ENCODE data around the gene ZDHHC16. TPM values are rescaled to one million over a fixed set of nuclear protein-coding genes. Genes with fewer than 3 reads are reported as not detected.

The ZDHHC16 gene
- total RNA-seq, 1 donor, result 5.5 TPM

DNA sequence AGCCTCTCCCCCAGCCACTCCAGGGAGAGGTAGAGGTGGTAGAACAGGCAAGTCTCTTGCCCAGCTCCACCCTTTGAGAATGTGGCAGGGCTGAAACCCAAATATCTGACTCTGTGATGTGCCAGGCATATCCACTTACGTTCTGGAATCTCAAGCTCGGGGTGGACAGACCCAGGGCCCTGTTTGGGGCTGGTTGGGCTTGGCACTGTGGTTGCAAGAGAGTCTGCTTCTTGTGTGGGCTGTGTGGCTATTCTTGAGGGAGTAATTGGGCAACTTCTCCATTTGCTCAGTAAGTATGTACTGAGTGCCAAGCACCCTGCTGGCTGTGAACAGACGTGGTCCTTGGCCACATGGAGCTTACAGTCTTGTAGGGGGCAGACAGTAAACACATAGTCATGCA, 57.4 kb downstream of the ZDHHC16 start:
- Histone ChIP-seq H3K9me3 (ENCODE audit: low read depth, low read length) (no peaks in the 10 kb centered on the region), H3K4me1 (ENCODE audit: insufficient read depth, low read length) (peaks cover 42% of the 10 kb centered on the region), H3K4me3 (ENCODE audit: low read length) (no peak overlapping the region), H3K27me3 (ENCODE audit: insufficient read depth, low read length) (peaks cover 7% of the 10 kb centered on the region)

DNA sequence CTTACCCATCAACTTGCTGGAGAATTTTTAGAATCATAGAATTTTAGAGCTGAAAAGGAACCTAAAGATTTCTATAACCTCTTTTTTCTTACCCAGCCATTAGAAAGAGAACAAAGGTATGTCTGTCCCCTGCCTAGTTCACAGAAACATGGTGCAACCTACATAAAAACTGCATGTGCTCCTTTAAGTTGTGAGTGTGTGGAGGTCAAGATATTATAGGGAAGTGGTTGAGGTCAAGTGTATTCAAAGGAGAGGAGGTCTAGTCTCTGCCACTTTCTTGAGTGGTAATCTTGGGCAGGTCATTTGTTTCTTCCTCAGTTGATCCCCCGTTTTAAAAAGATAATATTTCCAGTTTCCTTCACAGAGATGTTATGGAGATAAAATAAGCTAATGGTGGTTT, 59.2 kb downstream of the ZDHHC16 start:
- Histone ChIP-seq H3K4me1 (ENCODE audit: insufficient read depth, low read length) (peaks cover 30% of the 10 kb centered on the region), H3K27me3 (ENCODE audit: insufficient read depth, low read length) (peaks cover under 1% of the 10 kb centered on the region), H3K9me3 (ENCODE audit: low read depth, low read length) (no peaks in the 10 kb centered on the region), H3K4me3 (ENCODE audit: low read length) (no peak overlapping the region)

DNA sequence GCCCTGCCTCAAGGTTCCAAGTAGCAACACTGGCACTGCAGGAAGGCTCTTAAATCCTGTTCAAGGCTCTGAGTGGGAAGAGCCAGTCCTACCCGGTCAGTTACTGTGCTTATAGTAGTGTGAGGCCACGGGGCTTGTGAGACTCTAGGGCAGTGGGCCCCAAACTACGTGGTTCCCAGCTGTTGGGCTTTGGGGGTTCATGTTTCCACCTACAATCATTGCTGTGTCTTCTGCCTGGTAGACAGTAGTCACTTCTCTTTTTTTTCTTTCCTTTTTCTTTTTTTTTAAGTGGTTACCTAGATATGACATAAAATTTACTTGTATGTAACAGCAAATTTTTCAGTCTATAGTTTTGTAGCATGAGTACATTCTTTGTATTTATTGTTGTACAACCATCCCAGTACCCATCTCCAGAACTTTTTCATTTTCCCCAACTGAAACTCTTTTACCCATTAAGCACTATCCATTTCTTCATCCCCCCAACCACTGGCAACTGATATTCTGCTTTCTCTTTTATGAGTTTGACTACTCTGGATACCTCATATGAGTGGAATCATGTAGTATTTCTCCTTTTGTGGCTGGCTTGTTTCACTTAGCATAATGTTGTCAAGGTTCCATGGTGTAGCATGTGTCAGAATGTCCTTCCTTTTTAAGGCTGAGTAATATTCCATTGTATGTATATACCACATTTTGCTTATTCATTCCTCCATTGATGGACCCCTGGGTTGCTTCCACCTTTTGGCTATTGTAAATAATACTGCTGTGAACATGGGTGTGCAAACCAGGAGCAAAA, 60.4 kb downstream of the ZDHHC16 start:
- Histone ChIP-seq H3K27me3 (ENCODE audit: insufficient read depth, low read length) (no peaks in the 10 kb centered on the region), H3K4me3 (ENCODE audit: low read length) (no peak overlapping the region), H3K9me3 (ENCODE audit: low read depth, low read length) (no peaks in the 10 kb centered on the region), H3K4me1 (ENCODE audit: insufficient read depth, low read length) (peaks cover 18% of the 10 kb centered on the region)

Other genes starting within 250 kb of the ZDHHC16 start
- gene ARHGAP19, start 153.5 kb upstream of the ZDHHC16 start, total RNA-seq, result 7.8 TPM
- 21.9 TPM for gene FRAT1, start 126.9 kb upstream of the ZDHHC16 start, total RNA-seq
- gene FRAT2, start 111.4 kb upstream of the ZDHHC16 start, total RNA-seq, result 25.8 TPM
- 37.8 TPM for gene RRP12, start 44.8 kb upstream of the ZDHHC16 start, total RNA-seq
- gene PGAM1, start 20.0 kb upstream of the ZDHHC16 start, total RNA-seq, result 155 TPM
- gene EXOSC1, start 169 bp upstream of the ZDHHC16 start, total RNA-seq, result 24.6 TPM
- gene MMS19, start 52.2 kb downstream of the ZDHHC16 start, total RNA-seq, result 30.2 TPM
- gene UBTD1, start 52.7 kb downstream of the ZDHHC16 start, total RNA-seq, result 6.3 TPM
- gene ANKRD2, start 126.6 kb downstream of the ZDHHC16 start, total RNA-seq, result not detected
- gene HOGA1, start 138.2 kb downstream of the ZDHHC16 start, total RNA-seq, result not detected
- gene C10orf62, start 143.5 kb downstream of the ZDHHC16 start, total RNA-seq, result not detected
- gene MORN4, start 187.3 kb downstream of the ZDHHC16 start, total RNA-seq, result not detected
- 29.0 TPM for gene PI4K2A, start 194.5 kb downstream of the ZDHHC16 start, total RNA-seq
- 7.8 TPM for gene AVPI1, start 241.1 kb downstream of the ZDHHC16 start, total RNA-seq

Measured in mononuclear cell (primary cell).